Transverse colon (tissue), 4 donors: Measurements from ENCODE around the gene KRTAP29-1. TPM values are rescaled to one million over a fixed set of nuclear protein-coding genes. Genes with fewer than 3 reads are reported as not detected.

Experiments used
- DNase-seq: peaks from one replicate; pipeline ENCODE4 v3.0.0-alpha.2; 2019
- H3K27ac ChIP-seq, 4 donors: fragments of 200-600 bp; sonication (generic); 2 replicates each; pipeline ENCODE4 v1.5.1; 2016 to 2018; ENCODE audit warnings: inconsistent platforms in 4 of 4
- H3K27me3 ChIP-seq: fragments of 200-600 bp; sonication (generic); 2 replicates; pipeline ENCODE4 v1.5.1; 2017; ENCODE audit warnings: inconsistent platforms
- H3K36me3 ChIP-seq, 4 donors: fragments of 200-600 bp; sonication (generic); 2 replicates each; pipeline ENCODE4 v1.5.1; 2017 to 2019; ENCODE audit warnings: inconsistent platforms in 4 of 4
- H3K4me1 ChIP-seq, 4 donors: fragments of 200-600 bp; sonication (generic); 2 replicates each; pipeline ENCODE4 v1.5.1; 2017 to 2020; ENCODE audit warnings: inconsistent platforms in 4 of 4
- H3K4me3 ChIP-seq, 4 donors: fragments of 200-600 bp; sonication (generic); 1 replicate in 1 of 4; 2 replicates in 3 of 4; pipeline versions ENCODE4 v1.5.1 to v1.6.1; 2017 to 2019; ENCODE audit warnings: inconsistent platforms in 4 of 4
- H3K9me3 ChIP-seq, 2 donors: fragments of 200-600 bp; sonication (generic); 2 replicates each; pipeline ENCODE4 v1.5.1; 2017 to 2019; ENCODE audit warnings: inconsistent platforms in 2 of 2
- EP300 ChIP-seq: sonication (generic); formaldehyde crosslinking; IDR thresholded peaks from one replicate; pipeline ENCODE4 v1.6.1; 2017; ENCODE audit warnings: antibody characterized with exemption, low read depth
- POLR2A ChIP-seq: fragments of 450-650 bp; IDR thresholded peaks from one replicate; pipeline ENCODE4 v1.6.1; 2016; ENCODE audit warnings: antibody characterized with exemption, mild to moderate bottlenecking, moderate library complexity
- POLR2AphosphoS5 ChIP-seq, 3 donors: sonication (generic); formaldehyde crosslinking; IDR thresholded peaks; one replicate each; pipeline ENCODE4 v1.6.1; 2016; ENCODE audit warnings: antibody characterized with exemption in 3 of 3
- WGBS, 2 donors: methylation state at CpG; one replicate each; pipeline ENCODE4 v1.1.5; 2018; ENCODE audit warnings: low coverage in 1 of 2; 5-methylcytosine and 5-hydroxymethylcytosine counted together
- in situ Hi-C, 4 donors: fragments of 200-750 bp; cut with MboI; loops; one replicate each; pipeline versions ENCODE4 v1.15.0 to v1.15.1; 2017; ENCODE audit warnings: low sequenced_read_pairs in 3 of 4, low pct_ligation_motif_present in 1 of 4, low pct_unique_long_range_greater_than_20kb in 1 of 4
- intact Hi-C: fragments of 100-400 bp; cut with DNase I; formaldehyde crosslinking; loops from one replicate; pipeline ENCODE4 v1.15.1; 2023; ENCODE audit warnings: low total_unique reads
- total RNA-seq, 4 donors: library from RNA; depleted of rRNA; stranded (reverse); fragments of >200 nt; gene quantifications; one replicate each; pipeline ENCODE4 v1.1.0, GENCODE V29; 2016
- TF ChIP-seq, protein P1 (sequence below), 5 experiments: fragments of 200-600 bp in 3 of 5; fragments of 450-650 bp in 2 of 5; sonication (generic) in 3 of 5; IDR thresholded peaks; 1 replicate in 2 of 5; 2 replicates in 3 of 5; pipeline ENCODE4 v1.5.1; 2016 to 2017; ENCODE audit warnings: antibody characterized with exemption in 5 of 5, inconsistent platforms in 3 of 5, mild to moderate bottlenecking in 2 of 5, moderate library complexity in 1 of 5

The KRTAP29-1 gene
- total RNA-seq, 4 donors from 2014 or later, result not detected

DNA sequence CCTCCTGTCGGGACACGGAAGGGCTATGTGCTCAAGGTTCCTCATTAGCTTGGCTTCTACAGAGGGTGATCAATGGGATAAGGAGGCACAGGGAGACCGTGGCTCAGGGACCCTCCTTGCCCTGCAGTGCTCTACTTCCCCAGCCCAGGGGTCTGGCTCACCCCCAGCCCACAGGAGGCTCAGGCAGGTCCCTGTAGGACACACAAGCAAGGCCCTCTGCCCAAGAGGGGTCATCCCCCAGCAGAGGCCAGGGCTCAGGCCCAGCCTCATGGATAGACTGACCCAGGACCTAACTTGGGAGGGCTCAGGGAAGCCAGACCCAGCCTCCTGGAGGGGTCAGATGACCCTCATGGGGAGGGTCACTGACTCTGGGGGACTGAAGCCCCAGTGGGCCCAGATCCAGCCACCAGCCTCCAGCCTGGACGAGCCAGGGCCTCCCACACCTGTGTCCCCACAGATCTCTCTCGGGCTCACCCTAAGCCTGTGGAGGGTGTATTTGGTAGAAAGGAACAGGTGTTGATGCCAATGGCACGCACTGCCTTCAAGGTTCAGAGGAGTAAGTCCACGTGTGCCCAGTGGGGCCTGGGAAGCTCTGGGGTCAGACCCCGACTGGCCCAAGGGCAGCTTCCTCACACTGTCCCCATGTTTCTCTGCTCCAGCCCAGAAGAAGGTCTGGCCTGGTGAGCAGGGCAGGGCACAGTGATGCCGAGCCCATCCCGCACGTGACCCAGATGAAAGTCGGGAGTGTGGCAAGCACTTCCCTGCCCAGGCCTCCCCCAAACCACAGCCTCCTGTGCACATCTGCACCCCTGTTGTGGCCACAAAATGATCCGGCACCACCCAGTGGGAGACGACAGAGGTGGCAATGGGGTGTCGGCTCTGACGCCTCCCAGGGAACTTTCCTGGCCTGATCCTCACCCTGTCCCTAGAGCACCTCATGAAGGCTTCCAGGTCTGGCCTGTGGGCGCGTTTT lies 23.8 kb upstream of the KRTAP29-1 start:
- H3K27me3 ChIP-seq, result no peaks in the 10 kb centered on the region
- in situ Hi-C loops, result loop anchor here in 3 of 4 donors (10.0 to 25.0 kb wide), 2 partner anchors 412 to 514 kb away; partner anchors contain the start of gene KRT10 (in 1 of the 3)
- DNase-seq, result no peak

DNA sequence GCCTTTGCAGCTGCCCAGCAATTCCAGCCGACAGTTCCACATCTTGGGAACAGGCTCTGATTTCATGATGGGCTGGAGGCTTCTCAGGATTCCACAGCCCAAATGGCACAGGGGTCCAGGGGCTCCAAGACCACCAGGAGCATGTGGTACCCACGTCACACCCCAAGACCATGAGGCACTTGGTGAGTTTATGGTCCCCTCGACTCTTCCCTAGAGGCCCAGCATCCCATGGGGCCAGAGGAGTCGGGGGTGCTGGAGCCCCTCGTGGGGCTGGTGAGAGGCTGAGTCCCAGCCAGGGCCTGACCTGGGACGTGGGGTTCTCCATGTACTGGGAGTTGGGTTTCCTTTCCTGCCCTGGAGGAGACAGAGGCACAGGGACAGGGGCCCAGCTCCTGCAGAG lies 23.0 kb upstream of the KRTAP29-1 start:
- TF ChIP-seq POLR2A (no peak), EP300 (no peak), POLR2AphosphoS5 (IDR thresholded peaks at IDR 0.05) (no peak)
- TF ChIP-seq, protein P1, sequence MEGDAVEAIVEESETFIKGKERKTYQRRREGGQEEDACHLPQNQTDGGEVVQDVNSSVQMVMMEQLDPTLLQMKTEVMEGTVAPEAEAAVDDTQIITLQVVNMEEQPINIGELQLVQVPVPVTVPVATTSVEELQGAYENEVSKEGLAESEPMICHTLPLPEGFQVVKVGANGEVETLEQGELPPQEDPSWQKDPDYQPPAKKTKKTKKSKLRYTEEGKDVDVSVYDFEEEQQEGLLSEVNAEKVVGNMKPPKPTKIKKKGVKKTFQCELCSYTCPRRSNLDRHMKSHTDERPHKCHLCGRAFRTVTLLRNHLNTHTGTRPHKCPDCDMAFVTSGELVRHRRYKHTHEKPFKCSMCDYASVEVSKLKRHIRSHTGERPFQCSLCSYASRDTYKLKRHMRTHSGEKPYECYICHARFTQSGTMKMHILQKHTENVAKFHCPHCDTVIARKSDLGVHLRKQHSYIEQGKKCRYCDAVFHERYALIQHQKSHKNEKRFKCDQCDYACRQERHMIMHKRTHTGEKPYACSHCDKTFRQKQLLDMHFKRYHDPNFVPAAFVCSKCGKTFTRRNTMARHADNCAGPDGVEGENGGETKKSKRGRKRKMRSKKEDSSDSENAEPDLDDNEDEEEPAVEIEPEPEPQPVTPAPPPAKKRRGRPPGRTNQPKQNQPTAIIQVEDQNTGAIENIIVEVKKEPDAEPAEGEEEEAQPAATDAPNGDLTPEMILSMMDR (IDR thresholded peaks at IDR 0.05), result no peak
- intact Hi-C loops, result no loop called here
- in situ Hi-C loops, result loop anchor here in 3 of 4 donors (10.0 to 25.0 kb wide), 2 partner anchors 411 to 513 kb away; partner anchors contain the start of gene KRT10 (in 1 of the 3)
- 80% methylated on average over 6 of the region's 6 CpGs; no CpG with 5 or more reads in 1 of the 2 donors for WGBS, 2 donors
- H3K36me3 ChIP-seq, result no peaks in the 10 kb centered on the region
- H3K4me3 ChIP-seq, result no peak overlapping the region
- no peaks in the 10 kb centered on the region for H3K9me3 ChIP-seq
- no peak for DNase-seq
- no peak overlapping the region for H3K27ac ChIP-seq
- no peaks in the 10 kb centered on the region for H3K27me3 ChIP-seq
- H3K4me1 ChIP-seq, result no peaks in the 10 kb centered on the region

More for the DNA sequence above, 23.8 kb upstream of the KRTAP29-1 start:
- TF ChIP-seq EP300 (no peak), POLR2A (no peak), POLR2AphosphoS5 (IDR thresholded peaks at IDR 0.05) (no peak)
- TF ChIP-seq, protein P1 (IDR thresholded peaks at IDR 0.05), result no peak
- Histone ChIP-seq H3K4me1 (no peaks in the 10 kb centered on the region), H3K27ac (no peak overlapping the region), H3K9me3 (no peaks in the 10 kb centered on the region), H3K4me3 (no peak overlapping the region), H3K36me3 (no peaks in the 10 kb centered on the region)
- whole genome bisulfite sequencing, 2 donors, result 80 to 86% methylated on average over 1 to 18 of the region's 18 CpGs
- intact Hi-C loops, result no loop called here

DNA sequence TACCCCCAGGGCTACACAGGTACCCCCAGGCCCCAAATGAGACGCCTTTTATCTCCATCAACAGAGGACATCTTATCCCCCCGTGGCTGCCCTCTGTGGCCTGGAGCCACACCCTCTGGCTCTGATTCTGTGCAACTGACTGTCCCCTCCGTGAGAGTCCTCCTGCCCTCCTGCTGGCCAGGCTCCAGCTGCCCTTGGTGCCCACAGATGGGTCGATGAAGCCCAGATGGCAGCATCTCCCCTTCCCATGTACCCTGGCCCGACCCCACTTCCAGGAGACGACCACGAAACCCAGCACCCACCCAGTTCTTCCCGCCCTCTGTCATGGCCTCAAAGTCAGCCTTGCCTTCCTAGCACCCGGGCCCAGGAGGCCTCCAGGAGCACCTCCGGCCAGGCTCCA lies 22.5 kb upstream of the KRTAP29-1 start:
- intact Hi-C loops, result no loop called here

More for the DNA sequence above, 22.5 kb upstream of the KRTAP29-1 start:
- no peak for TF ChIP-seq POLR2AphosphoS5 (IDR thresholded peaks at IDR 0.05)
- no peak for TF ChIP-seq POLR2A
- TF ChIP-seq, protein P1 (IDR thresholded peaks at IDR 0.05), result no peak
- no peak for TF ChIP-seq EP300
- peaks cover 0 to under 1% of the 10 kb centered on the region in 2 donors for H3K9me3 ChIP-seq
- H3K27ac ChIP-seq, result no peak overlapping the region
- no peaks in the 10 kb centered on the region for H3K27me3 ChIP-seq
- no peaks in the 10 kb centered on the region for H3K36me3 ChIP-seq
- no peak overlapping the region for H3K4me3 ChIP-seq
- DNase-seq, result no peak
- WGBS, 2 donors, result 81% methylated on average over 10 of the region's 10 CpGs; no CpG with 5 or more reads in 1 of the 2 donors
- H3K4me1 ChIP-seq, result no peaks in the 10 kb centered on the region
- in situ Hi-C loops, result loop anchor here in 3 of 4 donors (10.0 to 25.0 kb wide), 2 partner anchors 410 to 513 kb away; partner anchors contain the start of gene KRT10 (in 1 of the 3)
